NCI-H2227 (cell line): Measurements from ENCODE around the gene SUPT3H.
"Not testable (repeated sequence)": the region's sequence is repeated elsewhere in the genome, so short reads cannot be mapped to it uniquely, and the experiment has no call there.

Experiments
- DNase-seq: peaks from one replicate; lab custom pipeline; 2025; ENCODE audit not compliant: unreplicated experiment; lab: John Stamatoyannopoulos, UW

SUPT3H gene

GRCh38 chr6:45073771-45074170, 304.0 kb downstream of the SUPT3H start:
- no peak for DNase-seq

GRCh38 chr6:45072673-45073072, 305.1 kb downstream of the SUPT3H start:
- no peak for DNase-seq

- DNase-seq, result no peak
These were observed 305.7 kb downstream of the SUPT3H start for GRCh38 chr6:45072016-45072415.

DNA sequence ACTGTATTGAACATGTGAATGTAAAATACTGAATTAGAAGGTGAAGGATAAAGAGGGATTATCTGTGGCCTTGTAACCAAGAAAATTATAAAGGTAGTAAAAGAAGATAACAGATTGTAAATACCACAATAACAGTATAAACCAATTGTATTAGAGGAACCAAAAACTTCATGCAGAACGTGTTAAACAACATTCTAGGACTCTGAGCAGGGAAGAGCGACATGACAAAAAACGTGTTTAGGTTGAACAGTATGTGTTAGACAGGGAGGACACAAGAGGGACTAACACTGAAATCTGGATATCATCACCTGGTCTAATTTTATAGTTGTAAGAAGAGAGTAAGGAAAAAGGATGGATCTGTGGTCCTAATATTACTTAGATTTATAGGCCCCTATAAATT, 308.6 kb downstream of the SUPT3H start:
- DNase-seq, result no peak

DNA sequence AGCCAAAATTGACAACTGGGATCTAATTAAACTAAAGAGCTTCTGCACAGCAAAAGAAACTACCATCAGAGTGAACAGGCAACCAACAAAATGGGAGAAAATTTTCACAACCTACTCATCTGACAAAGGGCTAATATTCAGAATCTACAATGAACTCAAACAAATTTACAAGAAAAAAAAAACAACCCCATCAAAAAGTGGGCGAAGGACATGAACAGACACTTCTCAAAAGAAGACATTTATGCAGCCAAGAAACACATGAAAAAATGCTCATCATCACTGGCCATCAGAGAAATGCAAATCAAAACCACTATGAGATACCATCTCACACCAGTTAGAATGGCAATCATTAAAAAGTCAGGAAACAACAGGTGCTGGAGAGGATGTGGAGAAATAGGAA, 310.3 kb downstream of the SUPT3H start:
- DNase-seq, result not testable (repeated sequence)

DNA sequence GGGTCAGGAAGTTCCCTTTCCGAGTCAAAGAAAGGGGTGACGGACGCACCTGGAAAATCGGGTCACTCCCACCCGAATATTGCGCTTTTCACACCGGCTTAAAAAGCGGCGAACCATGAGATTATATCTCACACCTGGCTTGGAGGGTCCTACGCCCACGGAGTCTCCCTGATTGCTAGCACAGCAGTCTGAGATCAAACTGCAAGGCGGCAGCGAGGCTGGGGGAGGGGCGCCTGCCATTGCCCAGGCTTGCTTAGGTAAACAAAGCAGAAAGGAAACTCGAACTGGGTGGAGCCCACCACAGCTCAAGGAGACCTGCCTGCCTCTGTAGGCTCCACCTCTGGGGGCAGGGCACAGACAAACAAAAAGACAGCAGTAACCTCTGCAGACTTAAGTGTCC, 315.1 kb downstream of the SUPT3H start:
- not testable (repeated sequence) for DNase-seq

DNA sequence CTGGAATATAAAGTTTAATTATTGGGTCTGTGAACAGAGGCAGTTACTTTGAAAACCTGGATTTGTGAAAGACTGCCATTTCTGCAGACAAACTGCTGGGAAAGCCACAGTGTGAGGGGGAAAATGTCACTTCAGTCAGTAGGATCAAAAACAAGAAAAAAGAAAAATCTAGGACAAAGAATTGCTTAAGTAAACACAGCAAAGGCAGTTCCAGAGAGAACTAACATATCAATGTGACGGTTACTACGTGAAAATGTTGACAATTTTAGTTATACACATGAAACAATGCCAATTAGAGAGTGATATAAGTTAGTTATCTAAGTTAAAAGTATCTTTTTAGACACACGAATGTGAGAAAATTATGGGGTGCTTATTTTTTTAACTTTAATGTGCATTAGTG, 320.0 kb downstream of the SUPT3H start:
- DNase-seq, result no peak

GRCh38 chr6:45054610-45055009, 323.1 kb downstream of the SUPT3H start:
- DNase-seq, result no peak

DNA sequence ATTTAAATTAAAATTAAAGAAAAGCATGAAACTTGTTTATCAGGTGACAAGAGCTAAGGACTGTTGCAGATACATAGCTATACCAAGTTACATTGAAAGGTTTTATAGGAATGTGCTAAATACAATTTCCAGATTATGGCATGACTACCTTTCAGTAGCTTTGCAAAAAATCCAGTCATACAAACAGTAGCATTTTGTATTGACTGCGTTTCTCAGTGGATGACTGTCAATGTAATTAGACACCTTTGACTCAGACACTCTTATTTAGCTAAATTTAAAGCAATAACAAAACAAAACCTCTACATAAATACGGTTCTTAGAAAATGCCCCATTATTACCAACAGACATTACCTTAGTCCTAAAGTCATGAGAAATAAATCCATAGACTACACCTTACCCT, 325.4 kb downstream of the SUPT3H start:
- DNase-seq, result no peak

DNA sequence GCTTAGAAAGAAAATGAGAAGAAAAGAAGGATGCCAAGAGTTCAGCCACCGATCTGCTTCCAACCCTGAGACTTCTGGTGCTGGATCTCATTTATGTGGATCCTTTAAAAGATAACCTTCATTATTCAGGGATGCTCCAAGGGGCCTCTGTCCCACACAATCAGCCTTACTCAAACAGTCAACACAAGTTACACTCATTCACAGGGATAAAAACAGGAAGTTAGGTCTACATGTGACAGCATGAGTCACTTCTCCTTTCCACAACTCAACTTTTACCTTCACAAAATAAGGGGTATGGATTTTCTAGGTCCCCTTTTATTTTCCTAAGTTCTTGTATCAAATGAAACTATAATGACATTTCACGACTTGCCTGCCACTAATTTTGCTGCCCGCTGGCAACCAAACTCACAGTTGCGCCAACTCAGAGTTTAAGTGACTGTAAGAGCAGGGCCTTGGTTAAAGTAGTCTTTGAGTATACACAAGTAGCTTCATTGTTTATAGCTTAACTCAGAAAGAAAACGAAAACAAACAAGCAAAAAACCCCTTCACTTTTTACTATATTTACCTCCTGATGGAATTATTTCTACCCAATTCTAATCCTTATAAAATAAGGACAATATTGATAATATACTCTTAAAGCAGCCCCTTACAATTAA, 328.4 kb downstream of the SUPT3H start:
- DNase-seq, result no peak

DNA sequence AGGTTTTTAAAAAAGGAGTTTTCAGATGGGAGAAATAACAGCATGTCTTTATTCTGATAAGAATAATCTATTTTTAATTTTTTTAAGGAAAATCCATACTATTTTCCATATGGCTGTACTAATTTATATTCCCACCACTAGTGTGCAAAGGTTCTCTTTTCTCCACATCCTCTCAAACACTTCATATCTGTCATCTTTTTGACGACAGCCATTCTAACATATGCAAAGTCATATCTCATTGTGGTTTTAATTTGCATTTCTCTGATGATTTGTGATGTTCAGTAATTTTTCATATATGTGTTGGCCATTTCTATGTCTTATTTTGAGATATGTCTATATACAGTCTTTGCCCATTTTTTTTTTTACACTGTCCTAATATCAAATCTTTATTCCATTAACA, 330.2 kb downstream of the SUPT3H start:
- no peak for DNase-seq

GRCh38 chr6:45045253-45045601, 332.5 kb downstream of the SUPT3H start:
- DNase-seq, result no peak

- DNase-seq, result no peak
These were observed 333.1 kb downstream of the SUPT3H start for GRCh38 chr6:45044510-45045252.

DNA sequence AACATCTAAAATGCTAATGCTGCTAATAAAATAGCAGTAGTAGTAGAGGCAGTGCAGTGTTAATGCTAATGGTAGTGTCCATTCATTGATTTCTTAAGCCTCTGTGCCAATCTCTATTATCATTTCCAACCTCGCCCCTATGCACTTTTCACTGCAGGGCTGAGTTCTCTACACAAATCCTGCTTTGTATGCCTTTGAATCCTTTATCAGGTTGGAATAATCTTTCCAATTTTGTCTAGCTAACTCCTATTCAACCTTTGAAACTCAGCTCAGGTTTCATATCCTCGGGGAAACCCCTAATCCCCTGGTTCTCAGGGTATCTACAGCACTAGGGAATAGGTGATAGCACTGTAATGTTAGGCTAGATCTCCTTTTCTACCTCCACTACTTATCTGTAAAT, 333.6 kb downstream of the SUPT3H start:
- no peak for DNase-seq

DNA sequence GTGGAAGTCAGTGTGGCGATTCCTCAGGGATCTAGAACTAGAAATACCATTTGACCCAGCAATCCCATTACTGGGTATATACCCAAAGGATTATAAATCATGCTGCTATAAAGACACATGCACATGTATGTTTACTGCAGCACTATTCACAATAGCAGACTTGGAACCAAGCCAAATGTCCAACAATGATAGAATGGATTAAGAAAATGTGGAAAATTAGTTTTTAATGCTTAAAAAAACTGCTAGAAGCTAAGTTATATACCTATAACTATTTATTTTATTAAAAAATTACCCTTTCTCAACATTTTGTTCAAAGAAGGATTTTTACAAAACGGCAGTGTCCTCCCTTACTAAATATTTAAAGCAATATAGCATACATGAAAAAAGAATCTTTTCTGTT, 335.1 kb downstream of the SUPT3H start:
- DNase-seq, result not testable (repeated sequence)

DNA sequence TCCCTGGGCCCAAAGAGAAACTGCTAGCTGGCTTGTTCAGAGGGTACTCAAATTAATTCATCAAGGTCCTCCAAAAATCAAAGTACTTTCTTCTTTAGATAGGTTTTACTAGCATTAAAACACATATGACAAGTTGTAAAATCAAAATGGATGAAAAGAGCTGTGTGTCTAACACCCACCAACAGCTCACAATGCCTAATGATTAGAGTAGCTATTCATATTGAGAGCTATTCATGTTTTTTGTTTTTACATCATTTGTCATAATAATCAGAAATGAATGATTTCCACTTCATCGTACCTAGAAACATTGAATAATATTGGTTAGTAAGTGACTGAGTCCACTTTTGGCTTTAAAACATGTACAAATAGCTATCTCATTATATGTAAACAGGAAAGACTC, 339.5 kb downstream of the SUPT3H start:
- DNase-seq, result no peak

GRCh38 chr6:45036103-45036502, 341.6 kb downstream of the SUPT3H start:
- no peak for DNase-seq

DNA sequence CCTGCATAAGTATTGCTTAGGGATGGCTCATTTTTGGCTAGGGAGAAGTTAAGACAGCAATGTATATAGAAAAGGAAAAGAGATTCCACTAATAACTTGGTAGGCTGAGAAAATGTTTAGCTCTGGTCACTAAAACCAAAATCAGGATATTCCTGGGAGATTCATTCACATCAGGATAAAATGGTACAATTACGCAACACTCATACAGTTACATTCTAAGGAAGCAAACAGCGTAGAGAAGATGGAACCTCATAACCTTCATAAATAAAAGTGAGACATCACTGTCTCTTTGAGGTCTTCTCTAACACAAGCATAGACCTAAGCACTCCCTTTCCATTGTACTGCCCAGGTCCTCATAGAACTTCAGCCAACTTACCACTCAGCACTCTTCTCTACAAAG, 345.3 kb downstream of the SUPT3H start:
- DNase-seq, result no peak

GRCh38 chr6:45031601-45032000, 346.1 kb downstream of the SUPT3H start:
- no peak for DNase-seq

- no peak for DNase-seq
These were observed 350.6 kb downstream of the SUPT3H start for GRCh38 chr6:45027126-45027525.

DNA sequence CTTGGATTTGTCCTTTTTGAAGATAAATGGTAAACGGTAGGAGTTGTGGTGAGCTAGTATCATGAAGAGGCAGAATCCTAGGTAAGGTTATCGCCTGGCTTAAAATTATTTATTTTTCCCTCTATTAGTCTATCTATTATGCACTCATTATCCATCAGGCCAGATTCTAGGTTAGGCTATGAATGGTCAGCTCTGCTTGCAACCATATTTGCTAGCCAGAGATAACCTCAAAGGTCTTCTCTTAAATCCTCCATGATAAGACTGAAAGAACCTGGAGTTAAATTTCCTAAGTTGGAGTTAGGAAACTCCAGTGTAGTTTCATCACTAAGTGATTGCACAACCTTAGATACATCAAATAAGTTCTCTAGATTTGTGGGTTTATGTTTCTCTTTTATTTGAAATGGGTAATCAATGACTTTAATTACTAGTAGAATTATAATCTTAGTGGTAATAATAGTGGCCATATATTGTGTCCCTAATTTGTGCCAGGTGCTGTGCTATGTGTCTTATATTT, 351.7 kb downstream of the SUPT3H start:
- no peak for DNase-seq

DNA sequence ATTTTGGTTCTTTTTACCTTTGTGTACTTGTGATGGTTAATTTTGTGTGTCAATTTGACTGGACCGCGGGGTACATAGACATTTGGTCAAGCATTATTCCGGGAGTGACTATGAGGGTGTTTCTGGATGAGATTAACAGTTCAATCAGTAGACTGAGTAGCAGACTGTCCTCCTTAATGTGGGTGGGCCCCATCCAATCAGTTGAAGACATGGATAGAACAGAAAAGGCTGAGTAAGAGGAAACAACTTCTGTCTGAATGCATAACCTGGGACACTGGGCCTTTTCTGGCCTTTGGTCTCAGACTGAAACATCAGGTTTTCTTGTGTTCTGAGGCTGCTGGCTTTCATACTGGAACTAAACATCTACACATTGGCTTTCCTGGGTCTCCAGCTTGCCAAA, 353.1 kb downstream of the SUPT3H start:
- no peak for DNase-seq

DNA sequence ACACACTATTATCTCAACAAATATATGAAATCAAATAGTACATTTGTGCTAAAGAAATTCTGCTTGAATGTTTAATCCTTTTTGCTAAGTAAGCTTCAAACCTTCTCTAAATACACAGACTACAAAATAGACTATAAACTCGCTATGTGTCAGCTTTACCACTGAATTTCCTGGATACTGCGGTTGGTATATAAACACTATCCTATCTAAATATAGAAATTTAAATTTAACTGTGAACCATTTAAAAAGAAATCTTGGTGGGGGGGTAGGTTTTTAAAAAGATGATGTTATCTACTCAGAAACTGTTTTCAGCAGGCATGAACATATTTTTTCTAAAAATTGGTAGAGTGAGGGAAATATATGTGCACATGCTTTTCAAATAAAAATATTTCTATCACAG, 356.1 kb downstream of the SUPT3H start:
- DNase-seq, result no peak
